Measurements from ENCODE around the gene RGS3. TPM values are rescaled to one million over a fixed set of nuclear protein-coding genes. Genes with fewer than 3 reads are reported as not detected.
A peak's percentile ranks its signal among the peaks of the same experiment; 100 is the strongest.

Gene RGS3
- total RNA-seq, 2 donors from 2014 or later, result 112 to 184 TPM

GRCh38 chr9:113528811-113529210 is 65.3 kb downstream of the RGS3 start:
- peak overlapping the region; percentile 5 to 54 for H3K27ac ChIP-seq
- TF ChIP-seq, protein P1, sequence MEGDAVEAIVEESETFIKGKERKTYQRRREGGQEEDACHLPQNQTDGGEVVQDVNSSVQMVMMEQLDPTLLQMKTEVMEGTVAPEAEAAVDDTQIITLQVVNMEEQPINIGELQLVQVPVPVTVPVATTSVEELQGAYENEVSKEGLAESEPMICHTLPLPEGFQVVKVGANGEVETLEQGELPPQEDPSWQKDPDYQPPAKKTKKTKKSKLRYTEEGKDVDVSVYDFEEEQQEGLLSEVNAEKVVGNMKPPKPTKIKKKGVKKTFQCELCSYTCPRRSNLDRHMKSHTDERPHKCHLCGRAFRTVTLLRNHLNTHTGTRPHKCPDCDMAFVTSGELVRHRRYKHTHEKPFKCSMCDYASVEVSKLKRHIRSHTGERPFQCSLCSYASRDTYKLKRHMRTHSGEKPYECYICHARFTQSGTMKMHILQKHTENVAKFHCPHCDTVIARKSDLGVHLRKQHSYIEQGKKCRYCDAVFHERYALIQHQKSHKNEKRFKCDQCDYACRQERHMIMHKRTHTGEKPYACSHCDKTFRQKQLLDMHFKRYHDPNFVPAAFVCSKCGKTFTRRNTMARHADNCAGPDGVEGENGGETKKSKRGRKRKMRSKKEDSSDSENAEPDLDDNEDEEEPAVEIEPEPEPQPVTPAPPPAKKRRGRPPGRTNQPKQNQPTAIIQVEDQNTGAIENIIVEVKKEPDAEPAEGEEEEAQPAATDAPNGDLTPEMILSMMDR (IDR thresholded peaks at IDR 0.05), result no peak
- no peak for DNase-seq (ENCODE audit: low spot score)
- H3K36me3 ChIP-seq, result peaks cover 68% of the 10 kb centered on the region
- no peaks in the 10 kb centered on the region for H3K27me3 ChIP-seq
- H3K4me3 ChIP-seq, result no peak overlapping the region
- peaks cover 0 to 61% of the 10 kb centered on the region in 2 donors for H3K4me1 ChIP-seq
- no peaks in the 10 kb centered on the region for H3K9me3 ChIP-seq

GRCh38 chr9:113529336-113530009 is 65.9 kb downstream of the RGS3 start:
- Histone ChIP-seq H3K27me3 (no peaks in the 10 kb centered on the region), H3K27ac (no peak overlapping the region), H3K9me3 (no peaks in the 10 kb centered on the region), H3K4me1 (peaks cover 0 to 58% of the 10 kb centered on the region in 2 donors), H3K36me3 (peaks cover 62% of the 10 kb centered on the region), H3K4me3 (no peak overlapping the region)
- TF ChIP-seq, protein P1 (IDR thresholded peaks at IDR 0.05), result no peak
- no peak for DNase-seq (ENCODE audit: low spot score)

DNA sequence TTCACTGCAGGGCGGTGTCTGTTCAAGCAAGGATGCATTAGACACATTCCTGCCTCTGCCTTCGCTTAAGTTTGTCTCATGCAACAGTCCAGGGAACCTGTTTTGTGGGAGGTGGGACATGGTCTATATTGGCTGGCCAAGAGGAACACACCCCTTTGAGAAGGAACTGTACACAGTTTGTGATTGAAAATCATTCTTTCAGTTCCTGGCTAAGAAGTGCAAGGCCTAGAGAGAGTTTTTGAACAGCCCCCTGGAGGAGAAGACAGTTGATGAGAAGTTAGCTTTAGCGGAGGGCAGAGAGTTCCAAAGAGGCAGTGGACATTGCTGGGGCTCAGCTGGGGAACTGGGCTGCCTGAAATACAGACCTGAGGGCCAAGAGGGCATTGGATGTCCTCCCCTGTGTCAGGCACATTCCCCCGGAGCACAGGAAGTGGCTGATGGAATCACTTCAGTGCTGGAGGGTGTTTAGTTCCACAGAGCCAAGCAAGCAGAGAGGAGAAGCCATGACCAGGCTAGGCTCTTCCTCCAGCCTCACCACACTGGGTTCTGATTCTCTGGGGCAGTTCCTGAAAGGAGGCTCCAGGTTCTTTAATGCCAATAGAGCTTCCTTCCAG is 66.6 kb downstream of the RGS3 start:
- Histone ChIP-seq H3K4me1 (peaks cover 0 to 54% of the 10 kb centered on the region in 2 donors), H3K27me3 (no peaks in the 10 kb centered on the region)
- DNase-seq (ENCODE audit: low spot score), result no peak

DNA sequence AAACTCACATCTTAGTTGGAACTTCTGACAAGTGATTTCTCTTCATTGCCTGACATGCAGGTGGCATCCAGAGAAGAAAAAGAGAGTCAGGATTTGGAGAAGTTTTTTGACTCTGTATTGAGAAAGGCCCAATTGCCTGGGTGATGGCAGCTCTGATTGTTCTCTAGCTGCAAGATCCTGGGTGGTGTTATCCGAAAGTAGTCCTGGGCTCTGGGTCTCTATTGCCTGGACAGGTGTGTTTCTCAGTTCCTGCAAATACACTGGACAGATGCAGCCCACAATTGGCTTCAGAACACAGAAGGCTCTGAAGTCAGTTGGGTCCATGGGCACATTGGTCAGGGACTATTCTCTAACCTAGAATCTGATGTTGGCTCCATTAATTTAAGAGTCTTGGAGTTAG is 67.4 kb downstream of the RGS3 start:
- TF ChIP-seq, protein P1 (IDR thresholded peaks at IDR 0.05), result no peak
- peak overlapping the region in 1 of 2 donors; percentile 5 for H3K27ac ChIP-seq

More for the DNA sequence above, 66.6 kb downstream of the RGS3 start:
- Histone ChIP-seq H3K9me3 (no peaks in the 10 kb centered on the region), H3K4me3 (no peak overlapping the region), H3K27ac (peak overlapping the region in 1 of 2 donors; percentile 34), H3K36me3 (peaks cover 57% of the 10 kb centered on the region)
- TF ChIP-seq, protein P1 (IDR thresholded peaks at IDR 0.05), result no peak

GRCh38 chr9:113531919-113532808 is 68.6 kb downstream of the RGS3 start:
- Histone ChIP-seq H3K4me3 (no peak overlapping the region), H3K9me3 (no peaks in the 10 kb centered on the region), H3K27me3 (no peaks in the 10 kb centered on the region), H3K27ac (peak overlapping the region in 1 of 2 donors; percentile 83), H3K4me1 (peaks cover 0 to 54% of the 10 kb centered on the region in 2 donors), H3K36me3 (peaks cover 46% of the 10 kb centered on the region)
- TF ChIP-seq, protein P1 (IDR thresholded peaks at IDR 0.05), result no peak
- no peak for DNase-seq (ENCODE audit: low spot score)

More for the DNA sequence above, 67.4 kb downstream of the RGS3 start:
- no peak for DNase-seq (ENCODE audit: low spot score)
- Histone ChIP-seq H3K4me1 (peaks cover 0 to 54% of the 10 kb centered on the region in 2 donors), H3K27me3 (no peaks in the 10 kb centered on the region), H3K36me3 (peaks cover 49% of the 10 kb centered on the region), H3K9me3 (no peaks in the 10 kb centered on the region), H3K4me3 (no peak overlapping the region)
